ENCODE results near the gene KSR2.
"Not testable (repeated sequence)": the region's sequence is repeated elsewhere in the genome, so short reads cannot be mapped to it uniquely, and the experiment has no call there.

Gene KSR2

DNA sequence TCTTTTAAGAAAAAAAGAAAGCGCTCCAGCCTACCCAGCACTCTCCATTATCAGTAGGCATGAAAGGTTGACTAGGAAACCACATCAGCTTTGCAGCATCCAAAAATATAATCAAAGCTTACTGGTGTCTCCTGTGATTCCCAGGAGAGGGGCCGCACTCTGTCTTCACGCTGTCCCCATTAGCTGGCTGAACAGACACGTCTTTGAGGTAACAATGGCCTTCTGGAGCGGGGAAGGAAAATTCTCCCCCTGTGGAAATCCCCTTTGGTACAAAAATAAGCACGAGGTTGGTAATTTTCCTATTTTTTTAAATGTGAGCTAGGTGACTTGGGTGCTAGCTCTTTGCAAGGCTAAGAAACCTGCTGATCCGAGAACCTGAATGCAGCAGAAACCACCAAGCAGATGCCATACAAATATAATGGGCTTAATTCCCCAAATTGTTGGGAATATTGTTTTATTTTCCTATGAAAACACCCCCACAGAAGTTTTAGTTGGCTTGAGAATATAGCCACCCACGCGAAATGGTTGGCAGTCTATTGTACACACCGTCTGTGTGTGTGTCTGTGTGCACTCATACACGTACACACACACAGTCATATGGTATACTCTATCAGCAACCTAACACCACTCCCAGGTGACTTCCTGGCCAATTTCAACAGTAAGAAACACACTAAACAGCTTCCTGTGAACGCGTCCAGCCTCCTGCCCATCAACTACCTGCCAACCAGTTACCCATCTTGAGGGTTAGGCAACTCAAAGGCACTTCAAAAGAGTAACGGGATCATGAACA lies 71.2 kb downstream of the KSR2 start:
- DNase-seq (ENCODE audit: extremely low read depth, low read depth), result no peak
- no peak overlapping the region for H3K4me3 ChIP-seq (replicated peaks; ENCODE audit: low read depth, low read length)

DNA sequence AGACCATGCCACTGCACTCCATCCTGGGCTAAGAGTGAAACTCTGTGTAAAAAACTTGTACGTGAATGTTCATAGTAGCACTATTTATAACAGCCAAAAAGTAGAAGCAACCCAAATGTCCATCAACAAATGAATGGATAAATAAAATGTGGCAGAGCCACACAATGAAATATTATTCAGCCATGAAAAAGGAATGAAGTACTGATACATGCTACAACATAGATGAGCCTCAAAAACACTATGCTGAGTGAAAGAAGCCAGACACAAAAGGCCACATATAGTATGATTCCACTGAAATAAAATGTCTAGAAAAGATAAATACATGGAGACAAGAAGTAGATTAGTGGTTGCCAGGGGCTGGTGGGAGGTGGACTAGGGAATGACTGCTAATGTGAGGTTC lies 72.8 kb downstream of the KSR2 start:
- DNase-seq (ENCODE audit: extremely low read depth, low read depth), result no peak
- H3K4me3 ChIP-seq (replicated peaks; ENCODE audit: low read depth, low read length), result no peak overlapping the region
- TF ChIP-seq, protein P1, sequence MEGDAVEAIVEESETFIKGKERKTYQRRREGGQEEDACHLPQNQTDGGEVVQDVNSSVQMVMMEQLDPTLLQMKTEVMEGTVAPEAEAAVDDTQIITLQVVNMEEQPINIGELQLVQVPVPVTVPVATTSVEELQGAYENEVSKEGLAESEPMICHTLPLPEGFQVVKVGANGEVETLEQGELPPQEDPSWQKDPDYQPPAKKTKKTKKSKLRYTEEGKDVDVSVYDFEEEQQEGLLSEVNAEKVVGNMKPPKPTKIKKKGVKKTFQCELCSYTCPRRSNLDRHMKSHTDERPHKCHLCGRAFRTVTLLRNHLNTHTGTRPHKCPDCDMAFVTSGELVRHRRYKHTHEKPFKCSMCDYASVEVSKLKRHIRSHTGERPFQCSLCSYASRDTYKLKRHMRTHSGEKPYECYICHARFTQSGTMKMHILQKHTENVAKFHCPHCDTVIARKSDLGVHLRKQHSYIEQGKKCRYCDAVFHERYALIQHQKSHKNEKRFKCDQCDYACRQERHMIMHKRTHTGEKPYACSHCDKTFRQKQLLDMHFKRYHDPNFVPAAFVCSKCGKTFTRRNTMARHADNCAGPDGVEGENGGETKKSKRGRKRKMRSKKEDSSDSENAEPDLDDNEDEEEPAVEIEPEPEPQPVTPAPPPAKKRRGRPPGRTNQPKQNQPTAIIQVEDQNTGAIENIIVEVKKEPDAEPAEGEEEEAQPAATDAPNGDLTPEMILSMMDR (IDR thresholded peaks at IDR 0.05; ENCODE audit: low read depth, low read length, missing control alignments), result no peak

More for the DNA sequence above, 71.2 kb downstream of the KSR2 start:
- TF ChIP-seq, protein P1 (IDR thresholded peaks at IDR 0.05; ENCODE audit: low read depth, low read length, missing control alignments), result no peak

DNA sequence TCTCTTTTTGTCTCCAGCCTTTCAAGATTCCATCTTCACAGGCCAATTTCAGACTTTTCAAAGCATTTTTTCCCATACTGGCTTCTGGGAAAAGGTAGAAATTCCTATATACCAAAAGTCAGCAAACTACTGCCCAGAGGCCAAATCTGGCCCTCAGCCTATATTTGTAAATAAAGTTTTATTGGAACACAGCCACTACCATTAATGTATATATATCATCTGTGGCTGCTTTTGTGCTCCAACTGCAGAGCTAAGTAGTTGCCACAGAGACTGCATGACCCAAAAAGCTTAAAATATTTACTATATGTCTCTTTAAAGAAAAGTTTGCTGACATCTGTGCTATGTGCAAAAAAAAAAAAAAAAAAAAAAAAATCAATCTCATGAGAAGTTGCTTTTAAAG lies 76.3 kb downstream of the KSR2 start:
- TF ChIP-seq, protein P1 (IDR thresholded peaks at IDR 0.05; ENCODE audit: low read depth, low read length, missing control alignments), result no peak
- DNase-seq (ENCODE audit: extremely low read depth, low read depth), result no peak
- no peak overlapping the region for H3K4me3 ChIP-seq (replicated peaks; ENCODE audit: low read depth, low read length)

DNA sequence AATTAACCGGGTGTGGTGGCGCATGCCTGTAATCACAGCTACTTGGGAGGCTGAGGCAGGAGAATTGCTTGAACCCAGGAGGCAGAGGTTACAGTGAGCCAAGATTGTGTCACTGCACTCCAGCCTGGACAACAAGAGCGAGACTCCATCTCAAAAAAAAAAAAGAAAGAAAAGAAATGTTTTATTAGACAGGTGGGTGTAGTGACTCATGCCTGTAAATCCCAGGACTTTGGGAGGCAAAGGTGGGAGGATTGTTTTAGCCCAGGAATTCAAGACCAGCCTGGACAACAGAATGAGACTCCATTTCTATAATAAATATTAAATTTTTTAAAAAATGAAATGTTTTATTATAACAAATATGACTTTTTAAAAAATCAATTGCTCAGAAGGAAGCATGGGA lies 77.5 kb downstream of the KSR2 start:
- not testable (repeated sequence) for H3K4me3 ChIP-seq (replicated peaks; ENCODE audit: low read depth, low read length); DNase-seq (ENCODE audit: extremely low read depth, low read depth)

DNA sequence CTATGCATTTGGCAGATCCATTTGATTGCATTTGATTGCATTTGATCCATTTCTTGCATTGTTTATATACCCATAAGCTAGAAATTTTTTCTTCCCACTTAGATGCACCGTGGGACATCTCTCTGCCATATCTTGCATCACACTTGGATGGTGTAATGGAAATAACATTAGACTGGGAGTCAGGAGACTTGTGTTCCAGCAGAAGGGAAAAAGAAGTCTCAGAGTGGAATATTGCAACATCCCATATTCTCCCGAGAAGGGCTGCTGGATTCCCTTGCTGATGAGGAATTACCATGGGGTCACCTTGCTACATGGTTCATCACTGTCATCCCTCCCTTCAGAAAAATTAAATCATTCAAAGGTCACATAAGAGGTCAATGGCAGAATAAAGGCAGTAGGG lies 78.1 kb downstream of the KSR2 start:
- no peak for DNase-seq (ENCODE audit: extremely low read depth, low read depth)

DNA sequence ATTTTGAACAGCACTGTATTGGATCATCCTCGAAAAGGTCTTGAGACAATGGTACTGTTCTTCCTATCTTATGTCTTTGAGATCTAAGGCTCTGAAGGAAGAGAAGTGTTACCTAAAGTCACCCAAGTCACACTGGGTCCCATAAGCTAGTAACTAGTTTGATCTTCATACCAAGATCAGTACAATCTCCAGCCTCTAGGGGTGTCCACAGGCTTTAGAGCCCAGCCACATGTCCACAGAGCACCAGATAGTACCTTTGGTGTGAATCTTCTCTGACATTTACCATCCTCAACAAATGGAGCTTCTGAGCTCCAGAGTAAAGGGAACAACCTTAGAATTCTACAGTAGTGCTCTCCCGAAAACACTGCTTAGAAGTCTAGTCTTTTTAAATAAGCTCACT lies 78.7 kb downstream of the KSR2 start:
- no peak for DNase-seq (ENCODE audit: extremely low read depth, low read depth)
- H3K4me3 ChIP-seq (replicated peaks; ENCODE audit: low read depth, low read length), result no peak overlapping the region
- TF ChIP-seq, protein P1 (IDR thresholded peaks at IDR 0.05; ENCODE audit: low read depth, low read length, missing control alignments), result no peak

More for the DNA sequence above, 78.1 kb downstream of the KSR2 start:
- TF ChIP-seq, protein P1 (IDR thresholded peaks at IDR 0.05; ENCODE audit: low read depth, low read length, missing control alignments), result no peak
- H3K4me3 ChIP-seq (replicated peaks; ENCODE audit: low read depth, low read length), result no peak overlapping the region

DNA sequence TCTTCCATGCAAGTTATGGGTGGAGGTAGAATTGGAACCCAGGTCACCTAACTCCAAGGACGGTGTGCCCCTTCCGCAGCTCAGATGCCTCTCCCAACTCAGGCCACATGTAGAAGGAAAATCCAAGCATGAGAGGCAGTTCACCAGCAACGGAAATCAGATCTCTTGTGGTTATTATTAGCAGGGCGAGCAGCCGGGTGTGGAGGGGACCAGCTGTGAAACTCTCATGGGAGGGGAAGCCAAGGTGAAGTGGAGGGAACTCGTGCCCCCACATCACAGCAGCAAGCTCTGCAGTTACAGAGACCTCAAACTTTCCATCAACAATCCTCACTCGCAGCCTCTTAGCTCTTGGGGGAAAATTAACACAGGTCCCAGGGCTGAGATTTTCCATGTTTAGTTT lies 79.7 kb downstream of the KSR2 start:
- no peak for DNase-seq (ENCODE audit: extremely low read depth, low read depth)
- no peak overlapping the region for H3K4me3 ChIP-seq (replicated peaks; ENCODE audit: low read depth, low read length)
- TF ChIP-seq, protein P1 (IDR thresholded peaks at IDR 0.05; ENCODE audit: low read depth, low read length, missing control alignments), result no peak

Measured in HFF-Myc (cell line).